ENCODE data around the gene CEP250.

- TF ChIP-seq POLR2AphosphoS5 (IDR thresholded peaks at IDR 0.05; ENCODE audit: low read depth, low read length) (no peak), TAF1 (IDR thresholded peaks at IDR 0.05; ENCODE audit: low read depth, low read length) (no peak), POLR2A (IDR thresholded peaks at IDR 0.05; ENCODE audit: low read depth, low read length) (no peak), SPI1 (IDR thresholded peaks at IDR 0.05; ENCODE audit: low read depth, low read length) (no peak), PAX5 (IDR thresholded peaks at IDR 0.05; ENCODE audit: insufficient read depth, low read length, severe bottlenecking) (no peak)
These were observed 23.6 kb upstream of the CEP250 start for GRCh38 chr20:35431621-35432429.

All from GM12891 (cell line).